BJ (cell line): ENCODE measurements around the gene IRX4. TPM values are rescaled to one million over a fixed set of nuclear protein-coding genes. Genes with fewer than 3 reads are reported as not detected.

Experiments
- CTCF ChIA-PET: fragments of 350-600 bp; formaldehyde crosslinking; extraction: SDS; loops from one replicate; lab custom pipeline; 2021; ENCODE audit warnings: antibody characterized with exemption, inconsistent platforms; lab: Yijun Ruan, JAX
- POLR2A ChIA-PET: fragments of 300-600 bp; sonication (Branson Sonifier 250); formaldehyde crosslinking; extraction: SDS; loops from one replicate; lab custom pipeline; 2021; ENCODE audit warnings: antibody characterized with exemption; lab: Charles Lee
- DNase-seq: peaks from one replicate; pipeline ENCODE4 v3.0.0-alpha.2; 2011; ENCODE audit warnings: low read depth
- H3K27me3 ChIP-seq: 2 replicates; pipeline ENCODE4 v1.6.0; 2011; ENCODE audit warnings: low read length; ENCODE audit not compliant: control insufficient read depth, insufficient read depth
- H3K36me3 ChIP-seq: 2 replicates; pipeline ENCODE4 v1.5.1; 2011; ENCODE audit warnings: low read length; ENCODE audit not compliant: control insufficient read depth, insufficient read depth
- H3K4me3 ChIP-seq: 2 replicates; pipeline ENCODE4 v1.5.1; 2011; ENCODE audit warnings: low read depth, mild to moderate bottlenecking, control low read depth, low read length
- polyA plus RNA-seq: library from polyadenylated mRNA; depleted of rRNA; stranded (reverse); fragments of >200 nt; gene quantifications from 2 replicates; pipeline ENCODE4 v1.2.3, GENCODE V29; 2011
- TF ChIP-seq, protein P1 (sequence below): IDR thresholded peaks from 2 replicates; pipeline ENCODE4 v1.5.1; 2011; ENCODE audit warnings: low read depth, mild to moderate bottlenecking, control low read depth, inconsistent platforms, low read length, moderate library complexity; ENCODE audit not compliant: insufficient read depth

IRX4 gene
- polyA plus RNA-seq, 1 experiment = not detected

DNA sequence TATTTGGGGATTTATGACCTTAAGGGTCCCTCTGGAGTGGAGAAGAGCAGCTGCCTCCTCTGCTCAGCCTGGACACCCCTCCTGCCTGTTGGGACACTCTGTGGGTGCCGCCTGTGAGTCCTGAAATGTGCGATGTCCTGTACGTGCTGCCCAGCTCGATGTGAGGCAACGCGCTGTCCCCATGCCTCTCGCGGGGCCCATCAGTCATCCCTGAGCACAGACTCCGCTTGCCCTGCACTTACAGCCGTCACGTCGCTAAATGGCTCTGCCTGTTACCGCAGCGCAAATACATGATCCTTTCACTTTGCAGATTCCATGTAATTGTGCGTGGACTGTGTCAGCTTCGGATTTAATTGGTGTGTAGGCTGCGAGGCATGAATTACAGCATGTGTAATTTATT lies 27.1 kb downstream of the IRX4 start:
- TF ChIP-seq, protein P1, sequence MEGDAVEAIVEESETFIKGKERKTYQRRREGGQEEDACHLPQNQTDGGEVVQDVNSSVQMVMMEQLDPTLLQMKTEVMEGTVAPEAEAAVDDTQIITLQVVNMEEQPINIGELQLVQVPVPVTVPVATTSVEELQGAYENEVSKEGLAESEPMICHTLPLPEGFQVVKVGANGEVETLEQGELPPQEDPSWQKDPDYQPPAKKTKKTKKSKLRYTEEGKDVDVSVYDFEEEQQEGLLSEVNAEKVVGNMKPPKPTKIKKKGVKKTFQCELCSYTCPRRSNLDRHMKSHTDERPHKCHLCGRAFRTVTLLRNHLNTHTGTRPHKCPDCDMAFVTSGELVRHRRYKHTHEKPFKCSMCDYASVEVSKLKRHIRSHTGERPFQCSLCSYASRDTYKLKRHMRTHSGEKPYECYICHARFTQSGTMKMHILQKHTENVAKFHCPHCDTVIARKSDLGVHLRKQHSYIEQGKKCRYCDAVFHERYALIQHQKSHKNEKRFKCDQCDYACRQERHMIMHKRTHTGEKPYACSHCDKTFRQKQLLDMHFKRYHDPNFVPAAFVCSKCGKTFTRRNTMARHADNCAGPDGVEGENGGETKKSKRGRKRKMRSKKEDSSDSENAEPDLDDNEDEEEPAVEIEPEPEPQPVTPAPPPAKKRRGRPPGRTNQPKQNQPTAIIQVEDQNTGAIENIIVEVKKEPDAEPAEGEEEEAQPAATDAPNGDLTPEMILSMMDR = no peak
- Histone ChIP-seq H3K4me3 (no peak overlapping the region), H3K27me3 (peaks cover 14% of the 10 kb centered on the region), H3K36me3 (no peaks in the 10 kb centered on the region)
- CTCF ChIA-PET = no interaction called here
- DNase-seq = no peak
- POLR2A ChIA-PET = no interaction called here

DNA sequence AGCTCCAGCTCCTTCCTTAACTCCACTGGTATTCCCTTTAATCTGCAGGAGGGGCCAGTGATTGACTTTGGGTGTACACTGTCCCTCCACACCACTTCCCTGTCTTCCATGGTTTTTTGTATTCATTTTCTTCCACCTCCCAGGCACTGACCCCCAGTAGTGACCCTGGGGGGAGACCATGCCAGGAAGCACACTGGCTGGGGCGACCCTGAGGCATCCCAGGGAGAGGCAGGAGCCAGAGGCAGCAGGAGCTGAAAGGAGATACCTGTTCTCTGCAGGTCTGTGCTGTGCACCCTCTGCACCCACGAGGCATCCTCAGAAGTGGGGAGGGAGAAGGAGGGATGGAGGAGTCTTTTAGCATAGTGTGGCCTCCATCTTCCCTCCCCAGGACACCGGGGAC lies 27.6 kb downstream of the IRX4 start:
- no peak overlapping the region for H3K4me3 ChIP-seq
- H3K27me3 ChIP-seq = peaks cover 14% of the 10 kb centered on the region
- TF ChIP-seq, protein P1 = no peak
- ChIA-PET CTCF (no interaction called here), POLR2A (no interaction called here)
- H3K36me3 ChIP-seq = no peaks in the 10 kb centered on the region
- DNase-seq = no peak

DNA sequence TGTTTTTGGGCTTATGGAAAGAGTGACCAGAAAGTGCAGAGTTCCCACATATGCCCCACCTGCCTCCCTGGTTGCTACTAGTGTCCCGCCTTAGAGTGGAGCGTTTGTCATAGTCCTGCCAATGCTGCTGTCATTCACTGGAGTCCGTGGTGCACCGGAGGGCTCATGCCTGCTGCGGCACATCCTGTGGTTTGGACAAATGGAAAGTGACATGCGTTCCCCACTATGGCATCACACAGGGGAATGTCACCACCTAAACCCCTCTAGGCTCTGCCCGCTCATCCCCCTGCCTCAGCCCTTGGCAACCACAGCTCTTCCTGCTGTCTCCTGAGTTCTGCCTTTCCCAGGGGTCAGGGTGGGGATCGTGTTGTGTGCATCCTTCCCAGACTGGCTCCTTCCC lies 29.2 kb downstream of the IRX4 start:
- no peak for DNase-seq
- POLR2A ChIA-PET = no interaction called here
- no peak overlapping the region for H3K4me3 ChIP-seq
- H3K36me3 ChIP-seq = no peaks in the 10 kb centered on the region
- peaks cover 16% of the 10 kb centered on the region for H3K27me3 ChIP-seq
- TF ChIP-seq, protein P1 = no peak
- CTCF ChIA-PET = no interaction called here

DNA sequence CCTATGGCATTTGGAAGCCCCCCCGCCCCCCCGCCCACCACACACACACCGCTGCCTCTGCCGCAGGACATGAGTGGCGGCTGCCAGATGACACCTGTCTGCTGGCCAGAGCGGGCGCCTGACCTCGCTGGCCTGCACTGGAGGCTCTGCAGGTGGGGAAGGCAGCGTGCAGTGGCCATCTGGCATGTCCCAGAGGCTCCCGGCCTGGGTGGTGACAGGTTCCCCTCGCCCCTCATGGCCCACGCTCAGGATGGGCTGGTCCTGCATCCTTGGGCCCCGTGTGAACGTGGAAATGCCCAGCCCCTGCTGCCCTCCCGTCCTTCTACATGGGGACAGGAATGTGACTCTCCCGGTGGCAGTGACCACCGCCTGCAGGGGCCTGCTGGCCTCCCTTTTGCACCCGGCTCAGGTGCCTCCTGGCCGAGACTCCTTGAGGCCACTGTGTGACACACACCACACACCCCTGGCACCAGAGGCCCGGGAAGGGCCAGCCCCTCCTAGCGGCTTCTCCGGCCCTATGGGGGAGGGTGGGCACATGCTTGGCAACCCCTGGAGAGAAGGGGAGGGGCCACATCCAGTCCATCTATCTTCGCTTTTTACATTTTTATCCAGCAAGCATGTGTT lies 30.3 kb downstream of the IRX4 start:
- TF ChIP-seq, protein P1 = no peak
- H3K4me3 ChIP-seq = no peak overlapping the region
- no peaks in the 10 kb centered on the region for H3K36me3 ChIP-seq
- peaks cover 16% of the 10 kb centered on the region for H3K27me3 ChIP-seq
- POLR2A ChIA-PET = no interaction called here
- DNase-seq = no peak
- CTCF ChIA-PET = no interaction called here

DNA sequence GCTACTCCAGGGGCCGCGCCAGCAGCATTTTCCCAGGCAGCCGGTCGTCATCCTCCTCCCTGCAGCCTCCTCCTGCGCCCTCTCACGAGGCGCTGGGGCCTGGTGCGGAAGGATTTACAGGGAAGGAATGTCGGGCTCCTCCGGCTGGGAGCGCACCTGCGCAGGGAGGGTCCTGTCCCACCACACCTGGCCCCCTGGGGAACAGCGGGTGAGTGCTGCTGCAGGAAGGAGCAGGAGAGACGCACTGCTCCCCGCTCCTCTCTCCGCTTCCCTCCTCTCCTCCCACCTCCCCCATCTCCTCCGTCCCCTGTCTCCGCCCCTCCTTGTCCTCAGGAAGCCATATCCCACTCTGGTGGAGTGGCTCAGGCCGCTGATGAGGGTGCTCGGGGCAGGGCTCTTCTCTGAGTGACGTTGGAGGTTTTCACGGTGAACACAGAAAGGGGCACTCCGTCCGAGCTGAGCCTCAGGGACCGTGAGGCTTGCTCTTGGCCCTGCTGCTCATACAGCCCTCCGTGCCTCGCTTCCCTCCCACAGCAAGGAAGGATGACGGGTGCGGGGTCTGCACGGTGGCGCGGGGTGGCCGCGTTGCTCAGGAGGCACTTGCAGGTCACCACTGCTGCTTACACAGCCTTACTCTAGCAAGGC lies 31.3 kb downstream of the IRX4 start:
- POLR2A ChIA-PET = no interaction called here
- DNase-seq = no peak
- Histone ChIP-seq H3K36me3 (no peaks in the 10 kb centered on the region), H3K27me3 (peaks cover 15% of the 10 kb centered on the region), H3K4me3 (no peak overlapping the region)
- TF ChIP-seq, protein P1 = no peak
- CTCF ChIA-PET = no interaction called here
